HuH-7.5 (cell line): ENCODE measurements around the gene MUC3A.

Experiments used
- DNase-seq: peaks from one replicate; pipeline ENCODE4 v3.0.0; 2011; ENCODE audit warnings: low spot score

Gene MUC3A

DNA sequence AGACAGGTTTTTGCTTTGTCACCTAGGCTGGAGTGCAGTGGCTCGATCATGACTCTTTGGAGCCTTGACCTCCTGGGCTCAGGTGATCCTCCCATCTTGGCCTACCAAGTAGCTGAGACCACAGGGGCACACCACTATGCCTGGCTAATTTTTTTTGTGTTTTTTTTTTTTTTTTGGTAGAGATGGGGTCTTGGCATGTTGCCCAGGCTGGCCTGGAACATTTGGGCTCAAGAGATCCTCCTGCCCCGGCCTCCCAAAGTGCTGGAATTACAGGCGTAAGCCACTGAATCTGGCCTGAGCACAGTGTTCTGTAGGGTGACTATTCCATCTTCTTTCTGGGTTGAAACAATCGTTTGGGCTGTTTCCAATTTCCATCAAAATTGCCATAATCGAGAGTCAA lies 1.5 kb upstream of the MUC3A start:
- DNase-seq = no peak

DNA sequence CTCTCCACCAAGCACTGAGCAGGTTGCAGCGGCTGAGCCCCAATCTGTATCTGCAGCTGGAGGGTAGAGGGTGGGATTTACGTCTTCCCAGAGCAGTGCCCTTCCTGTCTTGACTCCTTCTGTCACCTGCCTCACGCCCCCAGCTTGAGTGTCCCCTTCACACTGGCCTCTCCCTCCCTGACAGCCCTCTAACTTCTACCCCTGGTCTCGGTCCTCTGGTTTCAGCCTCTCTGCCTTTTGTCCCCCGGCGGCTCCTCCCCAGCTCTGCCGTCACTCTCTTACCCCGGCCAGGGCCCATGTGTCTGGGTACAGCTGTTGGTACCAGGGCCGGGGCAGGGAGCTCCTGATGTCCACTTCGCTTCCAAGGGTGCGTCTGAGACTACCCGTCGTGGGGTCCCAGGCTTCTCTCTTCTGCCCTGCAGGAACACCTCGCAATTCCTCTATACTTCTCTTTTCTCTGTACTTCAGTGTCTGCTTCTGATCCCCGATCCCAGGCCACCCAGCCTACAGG lies 654 bp downstream of the MUC3A start:
- DNase-seq = no peak

DNA sequence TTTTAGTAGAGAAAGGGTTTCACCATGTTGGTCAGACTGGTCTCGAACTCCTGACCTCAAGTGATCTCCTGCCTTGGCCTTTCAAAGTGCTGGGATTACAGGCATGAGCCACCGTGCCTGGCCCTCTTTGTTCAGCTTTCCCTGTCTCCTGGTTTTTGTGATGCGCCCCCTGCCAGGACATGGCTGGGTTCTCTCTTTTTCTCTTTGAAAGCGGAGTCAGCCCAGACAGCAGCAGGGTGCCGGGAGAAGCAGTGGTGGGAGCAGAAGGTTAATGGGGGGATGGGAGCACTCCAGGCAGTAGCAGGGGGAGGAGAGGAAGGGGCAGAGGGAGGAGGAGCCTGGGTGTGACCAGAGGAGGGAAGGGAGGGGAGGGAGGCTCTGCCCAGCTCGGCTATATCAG lies 1.8 kb downstream of the MUC3A start:
- DNase-seq = no peak

DNA sequence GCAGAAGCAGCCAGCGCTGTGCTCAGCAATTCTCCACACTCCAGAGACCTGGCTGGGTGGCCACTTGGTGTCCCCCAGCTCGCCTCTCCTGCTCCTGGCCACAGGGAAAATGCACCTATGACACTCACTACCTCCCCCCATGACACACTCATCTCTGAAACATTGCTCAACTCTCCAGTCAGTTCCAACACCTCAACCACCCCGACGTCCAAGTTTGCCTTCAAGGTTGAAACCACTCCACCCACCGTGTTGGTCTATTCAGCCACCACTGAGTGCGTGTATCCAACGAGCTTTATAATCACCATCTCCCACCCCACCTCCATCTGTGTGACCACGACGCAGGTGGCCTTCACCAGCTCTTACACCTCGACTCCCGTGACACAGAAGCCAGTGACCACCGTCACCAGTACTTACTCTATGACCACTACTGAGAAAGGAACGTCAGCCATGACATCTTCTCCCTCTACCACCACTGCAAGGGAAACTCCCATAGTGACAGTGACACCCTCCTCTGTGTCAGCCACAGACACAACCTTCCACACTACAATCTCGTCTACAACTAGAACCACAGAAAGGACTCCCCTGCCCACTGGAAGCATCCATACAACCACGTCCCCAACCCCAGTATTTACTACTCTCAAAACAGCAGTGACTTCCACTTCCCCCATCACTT lies 2.7 kb downstream of the MUC3A start:
- no peak for DNase-seq

DNA sequence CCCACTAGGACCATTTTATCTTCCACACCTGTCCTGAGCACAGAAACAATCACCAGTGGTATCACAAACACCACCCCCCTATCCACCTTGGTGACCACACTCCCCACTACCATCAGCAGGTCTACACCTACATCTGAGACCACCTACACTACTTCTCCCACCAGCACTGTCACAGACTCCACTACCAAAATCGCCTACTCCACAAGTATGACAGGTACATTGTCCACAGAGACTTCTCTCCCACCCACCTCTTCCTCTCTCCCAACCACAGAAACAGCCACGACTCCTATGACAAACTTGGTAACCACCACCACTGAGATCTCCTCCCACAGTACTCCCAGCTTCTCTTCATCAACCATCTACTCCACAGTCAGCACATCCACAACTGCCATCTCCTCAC lies 3.3 kb downstream of the MUC3A start:
- no peak for DNase-seq

DNA sequence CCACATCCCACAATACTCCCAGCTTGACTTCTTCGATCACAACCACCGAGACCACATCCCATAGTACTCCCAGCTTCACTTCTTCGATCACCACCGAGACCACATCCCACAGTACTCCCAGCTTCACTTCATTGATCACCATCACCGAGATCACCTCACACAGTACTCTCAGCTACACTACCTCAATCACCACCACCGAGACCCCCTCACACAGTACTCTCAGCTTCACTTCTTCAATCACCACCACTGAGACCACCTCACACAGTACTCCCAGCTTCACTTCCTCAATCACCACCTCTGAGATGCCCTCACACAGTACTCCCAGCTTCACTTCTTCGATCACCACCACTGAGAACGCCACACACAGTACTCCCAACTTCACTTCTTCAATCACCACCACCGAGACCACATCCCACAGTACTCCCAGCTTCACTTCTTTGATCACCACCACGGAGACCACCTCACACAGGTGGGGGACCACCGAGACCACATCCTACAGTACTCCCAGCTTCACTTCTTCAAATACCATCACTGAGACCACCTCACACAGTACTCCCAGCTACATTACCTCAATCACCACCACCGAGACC lies 8.6 kb downstream of the MUC3A start:
- DNase-seq = no peak

DNA sequence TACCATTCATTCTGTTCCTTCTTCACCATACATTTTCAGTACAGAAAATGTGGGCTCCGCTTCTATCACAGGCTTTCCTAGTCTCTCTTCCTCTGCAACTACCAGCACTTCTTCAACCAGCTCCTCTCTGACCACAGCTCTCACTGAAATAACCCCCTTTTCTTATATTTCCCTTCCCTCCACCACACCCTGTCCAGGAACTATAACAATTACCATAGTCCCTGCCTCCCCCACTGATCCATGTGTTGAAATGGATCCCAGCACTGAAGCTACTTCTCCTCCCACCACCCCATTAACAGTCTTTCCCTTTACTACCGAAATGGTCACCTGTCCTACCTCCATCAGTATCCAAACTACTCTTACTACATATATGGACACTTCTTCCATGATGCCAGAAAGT lies 10.6 kb downstream of the MUC3A start:
- DNase-seq = no peak

DNA sequence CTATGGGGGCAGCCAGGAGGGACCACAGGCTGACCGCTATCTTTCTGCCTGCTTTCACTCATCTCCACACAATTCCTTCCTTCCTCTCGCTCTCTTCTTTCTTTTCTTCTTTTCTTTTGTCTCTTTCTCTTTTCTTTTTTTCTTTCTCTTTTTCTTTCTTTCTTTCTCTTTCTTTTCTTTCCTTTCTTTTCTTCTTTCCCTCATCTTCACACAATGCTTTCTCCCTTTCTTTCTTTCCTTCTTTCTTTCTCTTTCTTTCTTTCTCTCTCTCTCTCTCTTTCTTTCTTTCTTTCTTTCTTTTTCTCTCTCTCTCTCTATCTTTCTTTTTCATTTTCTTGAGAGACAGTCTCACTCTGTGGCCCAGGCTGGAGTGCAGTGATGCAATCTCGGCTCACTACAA lies 13.2 kb downstream of the MUC3A start:
- no peak for DNase-seq

DNA sequence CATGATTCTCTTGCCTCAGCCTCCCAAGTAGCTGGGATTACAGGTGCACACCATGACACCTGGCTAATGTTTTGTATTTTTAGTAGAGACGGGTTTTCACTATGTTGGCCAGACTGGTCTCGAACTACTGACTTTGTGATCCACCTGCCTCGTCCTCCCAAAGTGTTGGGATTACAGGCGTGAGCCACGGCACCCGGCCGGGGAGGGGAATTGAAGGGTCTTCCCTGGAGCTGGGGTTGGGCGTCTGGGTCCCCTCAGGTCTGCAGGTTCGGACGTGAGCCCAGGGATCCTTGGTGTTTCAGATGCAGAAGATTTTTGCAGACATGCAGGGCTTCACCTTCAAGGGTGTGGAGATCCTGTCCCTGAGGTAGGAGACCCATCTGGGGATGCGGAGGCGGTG lies 14.1 kb downstream of the MUC3A start:
- DNase-seq = no peak

DNA sequence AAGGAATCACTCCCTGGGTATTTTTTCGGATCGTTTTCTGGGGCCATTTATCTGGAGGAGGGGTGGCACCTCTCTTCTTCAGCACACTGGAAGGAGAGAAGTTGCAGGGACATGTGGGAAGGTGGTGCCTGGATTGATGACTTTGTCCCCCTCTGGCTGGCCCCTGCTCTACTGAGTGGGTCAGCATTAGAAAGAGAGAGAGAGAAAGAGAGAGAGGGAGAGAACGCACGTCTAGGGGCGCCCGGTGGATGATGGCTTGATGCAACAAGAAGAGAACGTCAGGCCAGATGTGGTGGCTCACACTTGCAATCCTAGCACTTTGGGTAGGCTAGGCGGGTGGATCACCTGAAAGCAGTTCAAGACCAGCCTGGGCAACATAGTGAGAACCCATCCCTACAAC lies 14.5 kb downstream of the MUC3A start:
- DNase-seq = no peak

DNA sequence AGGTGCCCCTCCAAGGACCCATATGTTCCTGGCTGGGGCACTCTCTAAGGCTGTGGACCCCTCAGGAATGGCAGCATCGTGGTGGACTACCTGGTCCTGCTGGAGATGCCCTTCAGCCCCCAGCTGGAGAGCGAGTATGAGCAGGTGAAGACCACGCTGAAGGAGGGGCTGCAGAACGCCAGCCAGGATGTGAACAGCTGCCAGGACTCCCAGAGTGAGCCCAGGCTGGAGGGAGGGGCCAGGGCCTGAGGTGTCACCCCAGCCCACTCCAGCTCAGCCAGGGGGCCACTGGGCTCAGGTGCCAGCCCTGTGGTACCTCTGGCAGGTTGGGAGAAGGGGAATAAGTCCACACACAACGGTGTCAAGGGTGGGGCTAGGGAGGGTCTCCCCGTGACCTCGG lies 15.3 kb downstream of the MUC3A start:
- DNase-seq = no peak

DNA sequence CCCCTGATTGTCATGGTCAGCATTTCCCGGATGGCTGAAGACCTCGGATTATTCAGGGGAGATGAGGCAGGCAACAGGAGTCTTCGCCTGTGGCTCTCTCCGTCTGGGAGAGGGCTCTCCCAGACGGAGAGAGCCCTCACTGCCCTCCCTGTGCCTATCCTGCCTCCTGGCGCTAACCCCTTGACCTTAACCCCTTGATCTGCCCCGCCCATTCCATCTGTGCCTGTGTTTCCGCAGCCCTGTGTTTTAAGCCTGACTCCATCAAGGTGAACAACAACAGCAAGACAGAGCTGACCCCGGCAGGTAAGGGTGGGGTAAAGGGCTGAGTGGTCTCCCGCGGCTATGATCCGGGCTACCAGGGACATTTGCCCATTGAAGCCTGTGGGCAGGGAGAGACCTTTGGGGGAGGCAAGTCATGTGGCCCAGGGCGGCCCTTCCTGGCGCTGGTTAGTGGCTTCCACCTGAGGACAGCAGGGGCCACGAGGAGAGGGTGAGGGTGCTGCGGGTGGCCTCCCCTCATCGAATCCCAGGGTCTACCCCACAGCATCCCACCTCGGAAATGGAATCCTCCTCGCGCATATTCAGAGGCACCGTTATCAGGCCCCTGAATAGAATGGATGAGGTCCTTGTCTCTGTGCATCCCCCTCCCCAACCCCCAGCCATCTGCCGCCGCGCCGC lies 15.8 kb downstream of the MUC3A start:
- DNase-seq = no peak

DNA sequence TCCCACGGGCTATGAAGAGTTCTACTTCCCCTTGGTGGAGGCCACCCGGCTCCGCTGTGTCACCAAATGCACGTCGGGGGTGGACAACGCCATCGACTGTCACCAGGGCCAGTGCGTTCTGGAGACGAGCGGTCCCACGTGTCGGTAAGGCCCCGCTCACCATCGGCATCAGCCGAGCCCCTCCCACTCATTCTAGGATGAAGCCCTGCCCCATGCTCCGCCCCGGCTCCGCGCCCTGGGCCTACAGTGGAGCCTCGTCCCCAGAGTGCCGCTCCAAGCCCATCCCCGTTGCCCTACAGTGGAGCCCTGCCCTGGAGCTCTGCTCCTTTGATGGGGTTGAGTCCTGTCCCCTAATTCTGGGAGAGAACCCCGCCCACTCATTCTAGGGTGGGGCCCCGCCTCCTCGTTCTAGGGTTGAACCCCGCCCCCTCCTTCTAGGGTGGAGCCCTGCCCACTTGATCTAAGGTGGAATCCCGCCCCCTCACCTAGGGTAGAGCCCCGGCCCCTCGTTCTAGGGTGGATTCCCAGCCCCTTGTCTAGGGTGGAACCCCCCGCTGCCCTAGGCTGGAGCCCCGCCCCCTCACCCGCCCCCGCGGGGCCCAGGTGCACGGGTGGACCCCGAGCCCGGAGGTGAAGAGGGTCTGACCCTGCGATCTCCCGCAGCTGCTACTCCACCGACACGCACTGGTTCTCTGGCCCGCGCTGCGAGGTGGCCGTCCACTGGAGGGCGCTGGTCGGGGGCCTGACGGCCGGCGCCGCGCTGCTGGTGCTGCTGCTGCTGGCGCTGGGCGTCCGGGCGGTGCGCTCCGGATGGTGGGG lies 16.6 kb downstream of the MUC3A start:
- peak; percentile 96 for DNase-seq

DNA sequence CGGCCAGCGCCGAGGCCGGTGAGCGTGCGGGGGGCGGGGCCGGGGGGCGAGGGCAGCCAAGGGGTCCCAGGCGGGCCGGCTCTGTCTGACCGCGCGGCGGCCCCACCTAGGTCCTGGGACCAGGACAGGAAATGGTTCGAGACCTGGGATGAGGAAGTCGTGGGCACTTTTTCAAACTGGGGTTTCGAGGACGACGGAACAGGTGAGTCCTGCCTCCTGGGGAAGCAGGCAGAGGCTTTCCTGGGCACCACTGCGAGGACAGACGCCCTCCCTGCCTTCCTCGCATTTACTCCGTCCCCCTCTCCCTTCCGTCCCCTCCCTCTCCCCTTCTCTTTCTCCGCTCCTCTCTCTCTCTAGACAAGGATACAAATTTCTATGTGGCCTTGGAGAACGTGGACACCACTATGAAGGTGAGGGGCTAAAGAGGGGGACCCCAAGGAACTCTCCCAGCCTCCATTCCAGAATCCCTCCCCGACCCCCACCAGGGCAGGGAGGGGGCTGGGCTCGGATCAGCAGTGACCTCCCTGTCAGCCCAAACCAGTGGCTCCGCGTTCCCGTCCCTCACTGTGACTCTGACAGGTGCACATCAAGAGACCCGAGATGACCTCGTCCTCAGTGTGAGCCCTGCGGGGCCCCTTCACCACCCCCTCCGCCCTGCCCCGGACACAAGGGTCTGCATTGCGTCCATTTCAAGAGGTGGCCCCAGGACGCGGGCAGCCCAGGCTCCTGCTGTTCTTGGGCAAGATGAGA lies 17.4 kb downstream of the MUC3A start:
- DNase-seq = no peak

DNA sequence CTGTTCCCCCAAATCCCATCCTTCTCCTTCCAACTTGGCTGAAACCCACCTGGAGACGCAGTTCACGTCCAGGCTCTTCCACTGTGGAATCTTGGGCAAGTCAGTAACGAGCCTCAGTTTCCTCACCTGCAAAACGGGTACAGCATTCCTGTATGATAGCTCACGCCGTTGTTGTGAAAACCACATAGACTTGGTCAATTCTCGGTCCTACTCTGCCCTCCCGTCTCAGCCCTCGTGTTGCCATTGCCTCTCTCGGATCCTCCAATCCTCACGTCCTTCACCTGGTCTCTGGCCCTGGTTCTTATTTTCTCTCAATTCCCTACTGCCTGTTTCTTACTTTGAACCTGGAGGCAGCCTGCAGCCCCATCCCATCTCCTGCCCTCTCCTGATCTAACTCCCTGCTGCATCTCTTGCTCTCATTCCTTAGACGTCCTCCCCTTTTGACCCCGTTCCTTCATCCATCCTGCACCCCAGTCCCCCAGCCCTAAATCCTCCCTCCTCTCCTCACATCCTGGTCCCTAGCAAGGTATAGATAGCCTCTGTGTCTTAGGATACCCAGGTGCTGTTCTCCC lies 18.0 kb downstream of the MUC3A start:
- no peak for DNase-seq

DNA sequence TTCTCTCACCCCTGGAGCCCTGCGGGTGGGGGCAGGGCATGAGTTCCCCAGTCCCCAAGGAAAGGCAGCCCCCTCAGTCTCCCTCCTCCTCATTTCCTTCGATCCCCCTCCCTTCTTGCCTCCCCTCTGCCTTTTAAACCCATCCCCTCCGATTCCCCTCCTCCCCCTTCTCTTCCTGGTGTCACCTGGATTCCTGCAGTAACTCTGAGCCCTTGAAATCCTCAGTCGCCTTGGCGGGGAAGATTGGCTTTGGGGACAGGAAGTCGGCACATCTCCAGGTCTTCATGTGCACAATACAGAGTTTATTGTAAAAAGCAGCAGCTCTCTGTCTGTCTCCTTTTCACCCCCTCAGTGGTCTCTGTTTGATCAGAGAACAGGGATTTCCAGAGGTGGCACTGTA lies 18.7 kb downstream of the MUC3A start:
- no peak for DNase-seq

DNA sequence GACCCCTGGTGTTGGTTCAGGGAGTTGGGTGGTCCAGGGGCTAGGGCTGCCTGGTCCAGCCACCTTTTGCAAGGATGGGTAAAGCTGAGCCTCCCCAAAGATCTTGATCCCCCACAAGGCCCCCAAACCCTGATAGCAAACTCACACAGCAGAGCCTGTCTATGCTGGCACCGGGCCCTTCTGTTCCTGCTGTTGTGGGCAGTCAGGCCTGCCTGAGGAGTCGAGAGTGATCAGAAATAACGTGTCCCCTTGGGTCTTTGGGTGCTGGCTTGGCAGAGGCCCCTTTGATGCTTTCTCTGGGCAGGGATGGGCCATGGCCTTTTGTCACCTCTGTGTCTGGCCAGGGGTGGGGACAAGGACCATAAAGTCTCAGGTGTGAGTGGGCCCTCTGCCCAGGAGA lies 19.3 kb downstream of the MUC3A start:
- no peak for DNase-seq

DNA sequence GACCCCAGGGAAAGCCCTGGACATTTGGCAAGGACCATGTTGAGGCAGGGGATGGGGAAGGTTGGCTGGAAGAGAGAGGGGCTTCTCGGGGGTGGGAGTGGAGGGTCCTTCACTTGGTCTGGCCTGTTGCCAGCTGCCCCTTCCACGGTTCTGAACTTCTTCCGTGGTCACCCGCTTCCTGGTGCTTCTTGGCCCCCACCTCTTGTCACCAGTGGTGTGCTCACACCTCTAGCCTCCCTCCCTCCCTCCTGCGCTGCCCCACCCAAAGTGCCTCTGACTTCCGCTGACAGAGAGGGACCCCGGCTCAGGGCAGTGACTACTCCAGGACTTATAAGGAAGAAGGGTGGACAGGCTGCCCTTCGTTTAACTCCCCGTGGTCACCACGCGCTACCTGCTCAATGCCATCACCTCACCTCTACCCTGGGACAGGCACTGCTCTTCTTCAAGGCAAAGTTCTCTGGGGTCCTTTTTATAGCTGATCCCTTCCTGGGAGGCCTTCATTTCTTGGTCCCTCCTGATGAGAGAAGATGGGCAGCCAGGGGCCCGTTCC lies 19.8 kb downstream of the MUC3A start, which contains the start of gene MUC12:
Gene MUC12 (plus strand): TSS at position 500 of the 550 bp plus-strand sequence. CDS start 58 bp downstream, outside the sequence.
- DNase-seq = no peak

DNA sequence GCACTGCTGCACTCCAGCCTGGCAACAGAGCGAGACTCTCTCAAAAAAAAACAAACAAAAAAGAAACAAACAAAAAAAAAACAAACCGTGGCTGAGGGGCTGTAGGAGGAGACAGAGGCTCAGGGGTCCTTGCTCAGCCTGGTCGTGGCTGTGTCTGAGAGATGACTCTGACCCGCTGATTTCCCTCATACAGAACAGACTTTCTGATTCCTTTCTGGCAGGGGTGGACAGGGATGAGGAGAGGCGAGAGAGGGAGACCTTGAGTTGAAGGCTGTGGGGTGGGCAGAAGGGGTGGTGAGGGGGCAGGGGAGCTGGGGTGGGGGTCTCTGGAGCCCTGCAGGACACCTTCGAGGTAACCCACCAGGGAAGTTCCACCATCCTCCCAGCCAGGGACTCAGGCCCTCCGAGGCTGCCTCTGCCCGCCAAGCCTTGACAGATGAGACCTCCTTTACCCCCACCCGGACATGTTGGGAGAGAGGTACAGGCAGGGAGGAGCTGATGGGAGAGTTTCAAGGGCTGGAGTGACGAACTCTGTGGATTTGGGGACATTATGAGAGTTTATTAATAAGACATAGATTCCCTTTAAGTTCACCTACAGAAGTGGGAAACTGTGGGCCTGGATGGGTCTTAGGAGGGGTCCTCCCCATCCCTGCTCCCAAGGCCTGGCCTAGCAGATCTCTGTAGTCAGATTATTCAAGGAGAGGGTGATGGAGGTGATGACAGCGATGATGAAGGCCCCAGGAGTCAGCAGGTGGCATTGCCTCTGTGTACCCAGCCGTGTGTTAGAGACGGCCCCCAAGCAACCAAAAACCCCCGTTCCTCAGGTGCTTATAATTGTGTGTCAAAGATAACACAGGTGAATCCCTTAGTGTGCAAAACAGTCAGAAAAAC lies 22.0 kb downstream of the MUC3A start:
- DNase-seq = no peak

DNA sequence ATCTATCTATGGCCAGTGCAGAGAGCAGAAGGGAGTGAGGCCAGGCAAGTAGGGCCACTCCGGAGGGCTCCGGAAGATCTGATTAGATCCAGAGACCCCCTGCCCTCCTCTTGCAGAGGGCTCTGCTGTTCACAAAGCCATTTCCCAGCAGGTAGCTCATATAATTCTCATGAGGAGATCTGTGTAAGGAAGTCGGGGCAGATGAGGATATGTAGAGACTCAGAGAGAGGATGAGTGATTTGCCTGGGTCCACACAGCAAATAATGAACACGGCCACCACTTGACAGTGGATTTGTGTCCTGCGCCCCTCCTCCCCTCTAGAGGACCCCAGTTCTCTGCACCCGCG lies 22.6 kb downstream of the MUC3A start:
- DNase-seq = no peak
